Stomach smooth muscle (tissue), 2 donors: Measurements from ENCODE around the gene TPRX1.
"Not testable (repeated sequence)": the region's sequence is repeated elsewhere in the genome, so short reads cannot be mapped to it uniquely, and the experiment has no call there.

ENCODE experiments used
- H3K27ac ChIP-seq: one replicate; pipeline ENCODE4 v1.7.0; 2013; ENCODE audit warnings: mild to moderate bottlenecking, low read length, inconsistent platforms
- H3K27me3 ChIP-seq, 2 donors: one replicate each; pipeline ENCODE4 v1.7.0; 2013; ENCODE audit warnings: low read length in 2 of 2; ENCODE audit not compliant: insufficient read depth in 2 of 2, control insufficient read depth in 1 of 2
- H3K36me3 ChIP-seq, 2 donors: one replicate each; pipeline ENCODE4 v1.7.0; 2013; ENCODE audit warnings: low read length in 2 of 2; ENCODE audit not compliant: control insufficient read depth in 2 of 2, insufficient read depth in 2 of 2
- H3K4me1 ChIP-seq: one replicate; pipeline ENCODE4 v1.7.0; 2013; ENCODE audit warnings: low read length; ENCODE audit not compliant: control insufficient read depth, insufficient read depth
- H3K4me3 ChIP-seq, 2 donors: one replicate each; pipeline ENCODE4 v1.7.0; 2013; ENCODE audit warnings: low read length in 2 of 2
- H3K9ac ChIP-seq, 2 donors: one replicate each; pipeline ENCODE4 v1.7.0; 2013; ENCODE audit warnings: low read length in 2 of 2, mild to moderate bottlenecking in 1 of 2
- H3K9me3 ChIP-seq, 2 donors: one replicate each; pipeline ENCODE4 v1.7.0; 2013; ENCODE audit warnings: low read length in 2 of 2; ENCODE audit not compliant: control insufficient read depth in 2 of 2
- donor health status: healthy.
- donor health status: Pancreatic carcinoma.

Gene TPRX1

GRCh38 chr19:47781590-47782262, 22.6 kb downstream of the TPRX1 start:
- Histone ChIP-seq H3K9me3 (no peaks in the 10 kb centered on the region), H3K27me3 (no peaks in the 10 kb centered on the region), H3K4me1 (peaks cover 49% of the 10 kb centered on the region), H3K9ac (no peak overlapping the region), H3K27ac (no peak overlapping the region), H3K36me3 (peaks cover 34 to 40% of the 10 kb centered on the region in 2 donors), H3K4me3 (peak overlapping the region; percentile 63 to 97)

DNA sequence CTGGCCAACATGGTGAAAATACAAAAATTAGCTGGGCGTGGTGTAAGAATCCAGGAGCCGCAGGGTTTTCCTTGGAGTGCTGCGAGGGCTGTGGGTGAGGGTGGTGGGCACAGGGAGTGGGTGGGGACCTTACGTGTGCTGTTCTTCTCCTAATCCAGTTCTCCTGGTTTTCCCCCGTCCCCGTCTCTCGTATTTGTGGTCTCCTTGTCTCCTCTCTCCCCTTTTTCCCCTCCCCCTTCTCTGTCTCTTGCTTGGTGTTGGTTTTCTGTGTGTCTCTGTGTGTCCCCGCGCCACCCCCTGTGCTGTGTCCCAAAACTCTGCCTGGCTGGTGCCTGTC, 24.2 kb downstream of the TPRX1 start:
- H3K9ac ChIP-seq: peak overlapping the region; percentile 66 to 90
- H3K4me3 ChIP-seq: peak overlapping the region; percentile 72 to 97
- H3K9me3 ChIP-seq: no peaks in the 10 kb centered on the region
- H3K4me1 ChIP-seq: peaks cover 49% of the 10 kb centered on the region
- no peaks in the 10 kb centered on the region for H3K27me3 ChIP-seq
- H3K27ac ChIP-seq: peak overlapping the region; percentile 98
- peaks cover 26 to 27% of the 10 kb centered on the region in 2 donors for H3K36me3 ChIP-seq

DNA sequence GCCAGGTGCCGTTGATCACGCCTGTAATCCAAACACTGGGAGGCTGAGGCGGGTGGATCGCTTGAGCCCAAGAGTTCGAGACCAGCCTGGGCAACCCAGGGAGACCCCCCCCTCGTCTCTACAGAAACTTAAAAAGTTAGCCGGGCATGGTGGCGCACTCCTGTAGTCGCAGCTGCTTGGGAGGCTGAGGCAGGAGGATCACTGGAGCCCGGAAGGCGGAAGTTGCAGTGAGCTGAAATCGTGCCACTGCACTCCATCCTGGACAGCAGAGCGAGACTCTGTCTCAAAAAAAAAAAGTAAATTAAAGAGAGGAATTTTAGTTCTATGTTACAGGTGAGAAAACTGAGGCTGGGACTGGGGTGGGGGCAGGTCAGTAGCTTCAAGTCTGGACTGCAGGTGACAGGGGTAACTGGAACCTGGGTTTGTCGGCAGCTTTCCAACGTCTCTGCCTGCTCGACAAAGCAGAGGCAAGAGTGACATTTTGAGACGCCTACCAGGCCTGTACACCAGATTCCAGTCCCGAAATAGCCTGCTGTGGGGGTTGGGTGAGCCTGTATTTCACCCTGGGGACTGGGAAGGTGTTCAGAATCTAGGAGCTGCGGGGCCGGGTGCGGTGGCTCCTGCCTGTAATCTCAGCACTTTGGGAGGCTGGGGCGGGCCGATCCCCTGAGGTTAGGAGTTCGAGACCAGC, 24.7 kb downstream of the TPRX1 start:
- Histone ChIP-seq H3K4me1 (peaks cover 49% of the 10 kb centered on the region), H3K9ac (peak overlapping the region; percentile 90 to 93), H3K36me3 (peaks cover 24 to 25% of the 10 kb centered on the region in 2 donors)

DNA sequence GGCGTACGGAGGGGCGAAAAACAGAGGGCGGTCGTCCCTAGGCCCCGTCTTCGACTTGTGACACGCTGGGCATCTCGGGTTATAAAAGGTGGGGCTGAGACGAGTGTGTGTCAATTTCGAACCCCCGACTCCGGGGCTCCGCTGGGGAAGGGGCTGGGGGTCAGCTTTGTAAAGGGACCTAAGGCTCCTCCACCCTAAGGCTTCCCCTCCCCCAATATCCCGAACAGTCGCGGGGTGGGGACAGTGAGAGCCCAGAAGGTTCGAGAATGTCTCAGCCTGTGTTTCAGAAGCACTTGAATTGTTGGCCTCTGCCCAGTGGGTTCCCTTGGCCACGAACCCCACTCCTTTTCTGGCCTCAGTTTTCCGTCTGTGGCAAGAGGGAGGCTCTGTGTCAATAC, 25.4 kb downstream of the TPRX1 start:
- Histone ChIP-seq H3K4me3 (peak overlapping the region; percentile 72 to 97), H3K27ac (peak overlapping the region; percentile 98), H3K36me3 (peaks cover 17 to 20% of the 10 kb centered on the region in 2 donors), H3K4me1 (peaks cover 47% of the 10 kb centered on the region), H3K9ac (peak overlapping the region; percentile 90 to 93), H3K9me3 (no peaks in the 10 kb centered on the region), H3K27me3 (no peaks in the 10 kb centered on the region)

More for the DNA sequence above, 24.7 kb downstream of the TPRX1 start:
- H3K9me3 ChIP-seq: no peaks in the 10 kb centered on the region
- peak overlapping the region; percentile 72 to 97 for H3K4me3 ChIP-seq
- no peaks in the 10 kb centered on the region for H3K27me3 ChIP-seq
- H3K27ac ChIP-seq: peak overlapping the region; percentile 98

DNA sequence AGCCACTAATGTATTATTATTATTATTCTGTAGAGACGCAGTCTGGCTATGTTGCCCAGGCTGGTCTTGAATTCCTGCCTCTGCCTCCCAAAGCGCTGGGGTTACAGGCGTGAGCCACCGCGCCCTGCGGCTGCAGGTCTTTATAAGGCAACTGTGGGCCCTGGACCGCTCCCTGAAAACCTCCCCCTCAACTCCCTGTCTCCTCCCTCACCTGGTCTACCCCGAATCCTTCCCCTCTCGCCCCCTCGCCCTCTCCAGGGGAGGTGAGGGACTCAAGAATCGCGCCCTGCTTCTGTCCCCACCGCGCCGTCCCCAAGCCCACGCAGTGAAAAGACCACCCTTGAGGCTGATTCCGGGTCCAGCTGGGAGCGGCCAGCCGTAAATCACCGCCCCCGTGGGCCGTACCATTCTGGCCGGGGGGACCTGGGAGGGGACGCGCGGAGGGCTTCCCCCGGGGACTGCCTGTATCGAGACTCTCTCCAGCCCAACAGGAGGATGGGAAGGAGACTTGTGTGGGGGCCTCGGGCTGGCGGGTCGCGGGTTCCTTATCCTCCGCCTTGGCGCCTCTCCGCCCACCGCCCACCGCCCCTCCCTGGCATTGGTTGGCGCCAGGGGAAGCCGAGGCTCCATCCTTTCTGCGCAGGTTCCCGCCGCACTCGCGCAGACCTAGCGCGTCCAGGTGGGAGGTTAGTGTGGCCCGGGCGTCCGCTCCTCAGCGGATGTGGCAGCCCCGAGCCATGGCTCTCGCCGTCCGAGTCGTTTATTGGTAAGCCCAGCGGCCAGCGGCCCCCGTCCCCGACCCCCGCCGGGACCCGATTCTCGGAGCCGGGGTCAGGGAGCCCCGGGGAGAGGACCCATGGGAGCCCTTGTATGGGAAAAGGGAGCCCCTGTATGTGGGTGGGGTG, 26.1 kb downstream of the TPRX1 start, which contains the start of gene SELENOW:
Gene SELENOW (plus strand): TSS at position 655 of the 905 bp plus-strand sequence. CDS start 83 bp downstream, at position 738.
- Histone ChIP-seq H3K36me3 (peaks cover 13 to 17% of the 10 kb centered on the region in 2 donors), H3K4me3 (peak within 1 kb of the TSS; percentile 72 to 97), H3K9ac (peak within 1 kb of the TSS; percentile 90 to 93), H3K4me1 (peaks cover 44% of the 10 kb centered on the region), H3K27ac (peak within 1 kb of the TSS; percentile 98), H3K9me3 (no peaks in the 10 kb centered on the region), H3K27me3 (no peaks in the 10 kb centered on the region)

GRCh38 chr19:47777245-47778048, 26.9 kb downstream of the TPRX1 start:
- H3K36me3 ChIP-seq: peaks cover 9 to 12% of the 10 kb centered on the region in 2 donors
- not testable (repeated sequence) for H3K27me3 ChIP-seq, H3K9me3 ChIP-seq
- peak overlapping the region; percentile 72 to 97 for H3K4me3 ChIP-seq
- H3K9ac ChIP-seq: peak overlapping the region in 1 of 2 donors; percentile 93
- peak overlapping the region; percentile 98 for H3K27ac ChIP-seq
- H3K4me1 ChIP-seq: peaks cover 38% of the 10 kb centered on the region

DNA sequence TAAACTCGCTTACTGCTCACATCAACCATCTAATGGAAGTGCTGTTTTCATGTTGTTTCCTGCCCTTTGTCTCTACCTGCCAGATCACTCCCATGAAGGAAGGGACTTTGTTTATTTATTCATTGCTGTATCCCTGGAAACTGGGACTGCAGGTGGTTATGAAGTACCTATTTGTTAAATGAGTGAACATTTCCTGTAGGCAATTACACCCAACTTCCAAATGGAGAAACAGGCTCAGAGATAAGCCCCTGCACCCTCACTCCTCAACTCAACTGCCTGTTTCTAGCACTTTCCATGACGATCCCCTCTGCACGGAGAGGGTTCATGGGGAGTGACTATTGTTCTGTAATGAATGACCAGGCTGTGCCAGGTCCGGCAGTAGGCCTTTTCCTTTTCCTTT, 27.8 kb downstream of the TPRX1 start:
- H3K9ac ChIP-seq: no peak overlapping the region

GRCh38 chr19:47771291-47771690, 33.1 kb downstream of the TPRX1 start:
- not testable (repeated sequence) for H3K4me3 ChIP-seq, H3K36me3 ChIP-seq, H3K4me1 ChIP-seq, H3K9me3 ChIP-seq, H3K9ac ChIP-seq, H3K27ac ChIP-seq, H3K27me3 ChIP-seq

More for the DNA sequence above, 27.8 kb downstream of the TPRX1 start:
- no peaks in the 10 kb centered on the region for H3K27me3 ChIP-seq
- H3K9me3 ChIP-seq: no peaks in the 10 kb centered on the region
- no peak overlapping the region for H3K4me3 ChIP-seq
- peaks cover 30% of the 10 kb centered on the region for H3K4me1 ChIP-seq
- H3K27ac ChIP-seq: no peak overlapping the region
- peaks cover 8% of the 10 kb centered on the region in 2 donors for H3K36me3 ChIP-seq

DNA sequence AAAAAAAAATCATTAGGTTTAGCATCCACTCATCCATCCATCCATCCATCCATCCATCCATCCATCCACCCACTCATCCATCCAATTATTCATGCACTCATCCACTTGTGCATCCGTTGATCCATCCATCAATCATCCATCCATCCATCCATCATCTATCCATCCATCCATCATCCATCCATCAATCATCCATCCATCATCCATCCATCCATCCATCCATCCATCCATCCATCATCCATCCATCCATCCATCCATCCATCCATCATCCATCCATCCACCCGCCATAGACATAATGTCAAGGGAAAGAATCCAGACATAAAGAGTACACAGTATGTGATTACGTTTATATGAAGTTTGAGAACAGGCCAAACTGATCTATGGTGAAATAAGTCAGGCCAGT, 34.8 kb downstream of the TPRX1 start:
- no peaks in the 10 kb centered on the region for H3K9me3 ChIP-seq
- no peaks in the 10 kb centered on the region for H3K36me3 ChIP-seq
- no peak overlapping the region for H3K9ac ChIP-seq
- no peak overlapping the region for H3K4me3 ChIP-seq
- H3K27ac ChIP-seq: no peak overlapping the region
- no peaks in the 10 kb centered on the region for H3K4me1 ChIP-seq
- H3K27me3 ChIP-seq: no peaks in the 10 kb centered on the region

DNA sequence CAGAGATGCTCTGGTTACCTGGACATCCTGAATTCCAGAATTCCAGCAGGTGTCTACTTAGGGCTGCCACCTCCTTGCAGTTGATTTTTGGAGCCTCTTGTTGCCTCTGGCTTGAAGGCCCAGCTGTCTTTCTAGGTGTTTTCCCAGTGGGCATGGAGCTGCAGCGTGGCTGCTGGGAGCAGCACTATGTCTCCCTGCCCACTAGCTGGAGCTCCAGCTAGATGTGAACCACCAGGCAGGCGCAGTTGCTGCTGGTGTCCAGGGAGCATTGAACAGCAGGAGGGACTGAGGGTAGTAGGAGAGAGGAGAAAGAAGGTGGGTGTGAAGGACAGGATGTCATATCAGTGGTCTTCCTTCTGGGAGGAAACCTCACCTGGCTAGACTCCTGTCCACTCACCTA, 35.7 kb downstream of the TPRX1 start:
- H3K27me3 ChIP-seq: no peaks in the 10 kb centered on the region
- no peaks in the 10 kb centered on the region for H3K36me3 ChIP-seq
- H3K27ac ChIP-seq: no peak overlapping the region
- no peak overlapping the region for H3K4me3 ChIP-seq
- H3K4me1 ChIP-seq: no peaks in the 10 kb centered on the region
- H3K9me3 ChIP-seq: no peaks in the 10 kb centered on the region
- no peak overlapping the region for H3K9ac ChIP-seq
